HCT116 (cell line): Measurements from ENCODE around the gene RUNX1. TPM values are rescaled to one million over a fixed set of nuclear protein-coding genes. Genes with fewer than 3 reads are reported as not detected.

ENCODE experiments used
- ATAC-seq: fragments of 200-7000 bp; cut with Tn5 transposase; 2 replicates; pipeline ENCODE4 v1.9.1; 2020; ENCODE audit warnings: mild to moderate bottlenecking, moderate library complexity
- BruUV-seq: library from RNA; stranded (reverse); fragments of 400-500 nt; replicated peaks from 2 replicates; lab custom pipeline; 2021; lab: Mats Ljungman, UMichigan
- CTCF ChIA-PET: fragments of 300-600 bp; sonication (Branson Sonifier 250); formaldehyde crosslinking; loops from one replicate; lab custom pipeline; 2021; ENCODE audit warnings: antibody characterized with exemption; lab: Charles Lee
- POLR2A ChIA-PET: fragments of 300-600, 350-600 bp; sonication (Branson Sonifier 250); formaldehyde crosslinking; loops from one replicate; lab custom pipeline; 2021; ENCODE audit warnings: antibody characterized with exemption; lab: Charles Lee
- RAD21 ChIA-PET, 2 experiments: fragments of 300-600 bp; sonication (Branson Sonifier 250); formaldehyde crosslinking; loops; one replicate each; lab custom pipeline; 2023; ENCODE audit warnings: low total read pairs in 2 of 2; ENCODE audit not compliant: uncharacterized antibody in 2 of 2, unreplicated experiment in 2 of 2, low non-redundant PET in 1 of 2; lab: Charles Lee
- DNase-seq: peaks from one replicate; pipeline ENCODE4 v3.0.0-alpha.2; 2010; ENCODE audit warnings: low read depth, low spot score
- H2AFZ ChIP-seq: fragments of 200-600 bp; shearing (Covaris generic), sonication (generic); 2 replicates; pipeline ENCODE4 v1.6.1; 2017; ENCODE audit warnings: low read depth, mixed run types, mixed read lengths, antibody characterized with exemption, low read length; ENCODE audit not compliant: poor library complexity, severe bottlenecking
- H3K27ac ChIP-seq: 2 replicates; pipeline ENCODE4 v1.5.1; 2012; ENCODE audit warnings: low read depth, low read length
- H3K27me3 ChIP-seq: fragments of 200-600 bp; sonication (generic); 2 replicates; pipeline ENCODE4 v1.6.1; 2016; ENCODE audit warnings: mixed run types, low read length, mixed read lengths; ENCODE audit not compliant: insufficient read depth
- H3K36me3 ChIP-seq, 2 experiments: fragments of 200-500 bp in 1 of 2; fragments of 200-600 bp in 1 of 2; sonication (Bioruptor generic) in 1 of 2; sonication (generic) in 1 of 2; 2 replicates each; pipeline versions ENCODE4 v1.5.1 to v1.6.1; 2014 to 2016; ENCODE audit warnings: low read length in 2 of 2, inconsistent platforms in 1 of 2, mixed read lengths in 1 of 2, mixed run types in 1 of 2; ENCODE audit not compliant: insufficient read depth in 2 of 2, control insufficient read depth in 1 of 2
- H3K4me1 ChIP-seq, 2 experiments: fragments of 200-600 bp in 1 of 2; sonication (generic) in 1 of 2; 2 replicates each; pipeline versions ENCODE4 v1.5.1 to v1.6.1; 2012 to 2017; ENCODE audit warnings: low read length in 2 of 2, inconsistent platforms in 1 of 2, mild to moderate bottlenecking in 1 of 2, mixed read lengths in 1 of 2, mixed run types in 1 of 2, moderate library complexity in 1 of 2; ENCODE audit not compliant: insufficient read depth in 2 of 2, control insufficient read depth in 1 of 2
- H3K4me2 ChIP-seq: fragments of 200-600 bp; sonication (generic); 2 replicates; pipeline ENCODE4 v1.6.1; 2017; ENCODE audit warnings: mixed run types, low read length, mixed read lengths
- H3K4me3 ChIP-seq, 2 experiments: fragments of 200-600 bp in 1 of 2; sonication (generic) in 1 of 2; replicated peaks in 1 of 2; 2 replicates each; pipeline ENCODE4 v1.5.1; 2011 to 2016; ENCODE audit warnings: low read length in 2 of 2, control low read depth in 1 of 2, low read depth in 1 of 2, mild to moderate bottlenecking in 1 of 2, mixed read lengths in 1 of 2, mixed run types in 1 of 2
- H3K79me2 ChIP-seq: fragments of 200-600 bp; sonication (generic); 2 replicates; pipeline ENCODE4 v1.6.1; 2017; ENCODE audit warnings: mild to moderate bottlenecking, mixed run types, low read length, moderate library complexity, mixed read lengths; ENCODE audit not compliant: insufficient read depth
- H3K9ac ChIP-seq: fragments of 200-600 bp; sonication (generic); 2 replicates; pipeline ENCODE4 v1.6.1; 2016; ENCODE audit warnings: low read length, mixed read lengths
- H3K9me2 ChIP-seq: fragments of 200-600 bp; sonication (generic), shearing (Covaris generic); 2 replicates; pipeline ENCODE4 v1.6.1; 2017; ENCODE audit warnings: mixed run types, mild to moderate bottlenecking, moderate library complexity; ENCODE audit not compliant: insufficient read depth
- H3K9me3 ChIP-seq, 2 experiments: fragments of 200-500 bp in 1 of 2; fragments of 200-600 bp in 1 of 2; sonication (Bioruptor generic) in 1 of 2; sonication (generic) in 1 of 2; 2 replicates each; pipeline ENCODE4 v1.6.1; 2014 to 2017; ENCODE audit warnings: low read length in 2 of 2, mixed read lengths in 2 of 2, inconsistent platforms in 1 of 2, low read depth in 1 of 2, mild to moderate bottlenecking in 1 of 2, mixed run types in 1 of 2, moderate library complexity in 1 of 2; ENCODE audit not compliant: control insufficient read depth in 1 of 2, insufficient read depth in 1 of 2
- H4K20me1 ChIP-seq: fragments of 200-600 bp; sonication (generic), shearing (Covaris generic); 2 replicates; pipeline ENCODE4 v1.6.1; 2017; ENCODE audit warnings: mixed run types, mild to moderate bottlenecking, moderate library complexity; ENCODE audit not compliant: insufficient read depth
- CBX3 ChIP-seq: IDR thresholded peaks from 2 replicates; pipeline ENCODE4 v1.6.1; 2012; ENCODE audit warnings: low read depth
- EGR1 ChIP-seq: IDR thresholded peaks from 2 replicates; pipeline ENCODE4 v1.6.1; 2012; ENCODE audit warnings: low read depth
- ELF1 ChIP-seq: IDR thresholded peaks from 2 replicates; pipeline ENCODE4 v1.6.1; 2012; ENCODE audit warnings: low read depth, borderline replicate concordance
- EZH2 ChIP-seq: fragments of 200-600 bp; sonication (generic); IDR thresholded peaks from 2 replicates; pipeline ENCODE4 v1.6.1; 2017; ENCODE audit warnings: antibody characterized with exemption, mixed run types
- EZH2phosphoT487 ChIP-seq: fragments of 200-600 bp; IDR thresholded peaks from 2 replicates; pipeline ENCODE4 v1.6.1; 2018; ENCODE audit warnings: antibody characterized with exemption, borderline replicate concordance
- FOSL1 ChIP-seq: IDR thresholded peaks from 2 replicates; pipeline ENCODE4 v1.6.1; 2012; ENCODE audit warnings: low read depth
- JUND ChIP-seq: IDR thresholded peaks from 2 replicates; pipeline ENCODE4 v1.6.1; 2012
- POLR2A ChIP-seq: IDR thresholded peaks from 2 replicates; pipeline ENCODE4 v1.7.0; 2011; ENCODE audit warnings: borderline replicate concordance; ENCODE audit not compliant: insufficient read depth, insufficient read length; ENCODE audit errors: extremely low read depth
- POLR2AphosphoS5 ChIP-seq: IDR thresholded peaks from 2 replicates; pipeline ENCODE4 v1.6.1; 2011; ENCODE audit warnings: mild to moderate bottlenecking, low read depth, low read length, moderate library complexity
- RAD21 ChIP-seq: IDR thresholded peaks from 2 replicates; pipeline ENCODE4 v1.6.1; 2012; ENCODE audit warnings: low read depth, mild to moderate bottlenecking
- SRF ChIP-seq: IDR thresholded peaks from 2 replicates; pipeline ENCODE4 v1.6.1; 2012; ENCODE audit warnings: low read depth
- TCF7L2 ChIP-seq: IDR thresholded peaks from 2 replicates; pipeline ENCODE4 v1.7.0; 2011; ENCODE audit warnings: borderline replicate concordance, inconsistent platforms; ENCODE audit not compliant: insufficient read depth, insufficient read length; ENCODE audit errors: extremely low read depth
- YY1 ChIP-seq: IDR thresholded peaks from 2 replicates; pipeline ENCODE4 v1.6.1; 2011; ENCODE audit warnings: low read length, low read depth, moderate library complexity, mild to moderate bottlenecking; ENCODE audit not compliant: insufficient replicate concordance; ENCODE audit errors: extremely low read depth
- ZNF274 ChIP-seq: fragments of 200-500 bp; sonication (Bioruptor generic); IDR thresholded peaks from 2 replicates; pipeline ENCODE4 v1.6.1; 2014; ENCODE audit warnings: mild to moderate bottlenecking, low read depth, low read length, inconsistent platforms
- intact Hi-C: fragments of 100-400 bp; cut with micrococcal nuclease; formaldehyde crosslinking; loops from 2 replicates; pipeline ENCODE4 v1.10.0; 2022
- total RNA-seq: library from RNA; stranded (reverse); gene quantifications from one replicate; pipeline ENCODE4 v1.2.1, GENCODE V29; 2021; ENCODE audit not compliant: unreplicated experiment
- TF ChIP-seq, protein P1 (sequence below): IDR thresholded peaks from 2 replicates; pipeline ENCODE4 v1.6.1; 2012
- TF ChIP-seq, protein P2 (sequence below): IDR thresholded peaks from 2 replicates; pipeline ENCODE4 v1.6.1; 2012

Gene RUNX1
- total RNA-seq, 1 experiment from 2014 or later, result 33.5 TPM

DNA sequence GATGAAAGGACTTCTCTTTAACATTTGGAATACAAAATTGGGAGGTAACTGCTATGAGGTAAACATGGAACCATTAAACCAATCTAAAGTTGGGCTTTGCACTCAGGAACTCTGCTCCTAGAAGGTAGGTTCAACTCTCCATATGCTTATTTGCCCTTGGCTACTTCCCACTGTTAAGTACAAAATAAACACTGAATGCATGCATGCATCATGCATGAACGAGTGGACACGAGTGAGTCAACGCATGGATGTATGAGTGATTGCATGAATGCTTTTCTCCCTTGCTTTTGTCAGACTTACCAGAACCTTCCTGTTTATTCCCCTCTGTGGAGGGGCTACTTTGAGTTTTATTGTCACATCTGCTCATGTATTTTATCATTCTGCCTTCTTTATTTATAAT, 42.4 kb upstream of the RUNX1 start:
- H3K36me3 ChIP-seq, result no peaks in the 10 kb centered on the region
- no peaks in the 10 kb centered on the region for H3K27me3 ChIP-seq
- no peak overlapping the region for H3K4me3 ChIP-seq
- ChIA-PET RAD21 (no interaction called here), POLR2A (no interaction called here), CTCF (no interaction called here)
- H3K9me2 ChIP-seq, result no peaks in the 10 kb centered on the region
- H3K27ac ChIP-seq, result no peak overlapping the region
- no peak overlapping the region for H2AFZ ChIP-seq
- no TSS peak for BruUV-seq
- no peaks in the 10 kb centered on the region for H3K9me3 ChIP-seq
- H3K9ac ChIP-seq, result no peak overlapping the region
- no peak overlapping the region for H3K4me2 ChIP-seq
- H3K79me2 ChIP-seq, result no peaks in the 10 kb centered on the region
- intact Hi-C loops, result no loop called here
- no peak for DNase-seq
- TF ChIP-seq RAD21, result no peak
- TF ChIP-seq EZH2phosphoT487, result no peak
- TF ChIP-seq, protein P1, sequence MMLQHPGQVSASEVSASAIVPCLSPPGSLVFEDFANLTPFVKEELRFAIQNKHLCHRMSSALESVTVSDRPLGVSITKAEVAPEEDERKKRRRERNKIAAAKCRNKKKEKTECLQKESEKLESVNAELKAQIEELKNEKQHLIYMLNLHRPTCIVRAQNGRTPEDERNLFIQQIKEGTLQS, result no peak
- no peak for TF ChIP-seq POLR2AphosphoS5
- TF ChIP-seq FOSL1, result no peak
- no peak for TF ChIP-seq TCF7L2
- no peak for TF ChIP-seq ZNF274
- no peak for TF ChIP-seq POLR2A
- TF ChIP-seq SRF, result no peak
- no peak for TF ChIP-seq YY1
- no peak for TF ChIP-seq EGR1
- TF ChIP-seq ELF1, result no peak
- TF ChIP-seq, protein P2, sequence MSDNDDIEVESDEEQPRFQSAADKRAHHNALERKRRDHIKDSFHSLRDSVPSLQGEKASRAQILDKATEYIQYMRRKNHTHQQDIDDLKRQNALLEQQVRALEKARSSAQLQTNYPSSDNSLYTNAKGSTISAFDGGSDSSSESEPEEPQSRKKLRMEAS, result no peak
- no peak for TF ChIP-seq CBX3
- TF ChIP-seq JUND, result no peak
- no peak for TF ChIP-seq EZH2
- peaks cover 0 to under 1% of the 10 kb centered on the region in 2 experiments; a peak in 1 of 4 replicates for H3K4me1 ChIP-seq
- ATAC-seq, result no peak
- no peaks in the 10 kb centered on the region for H4K20me1 ChIP-seq
